Lower lobe of right lung (tissue), 2 donors: ENCODE measurements around the gene PARVG. TPM values are rescaled to one million over a fixed set of nuclear protein-coding genes. Genes with fewer than 3 reads are reported as not detected.

Experiments
- ATAC-seq, 2 donors: fragments of 200-7000 bp; cut with Tn5 transposase; one replicate each; pipeline ENCODE4 v1.9.1; 2020 to 2022; ENCODE audit warnings: mild to moderate bottlenecking in 2 of 2, moderate library complexity in 2 of 2
- DNase-seq: peaks from one replicate; pipeline ENCODE4 v3.0.0-alpha.2; 2020
- H3K27ac ChIP-seq: fragments of 200-600 bp; one replicate; pipeline ENCODE4 v1.8.0; 2022
- H3K27me3 ChIP-seq: fragments of 200-600 bp; one replicate; pipeline ENCODE4 v1.8.0; 2022; ENCODE audit warnings: low read depth
- H3K36me3 ChIP-seq: fragments of 200-600 bp; one replicate; pipeline ENCODE4 v1.8.0; 2022; ENCODE audit warnings: mild to moderate bottlenecking
- H3K4me1 ChIP-seq: fragments of 200-600 bp; one replicate; pipeline ENCODE4 v1.8.0; 2022
- H3K4me3 ChIP-seq: fragments of 200-600 bp; one replicate; pipeline ENCODE4 v1.8.0; 2022; ENCODE audit warnings: mild to moderate bottlenecking
- H3K9me3 ChIP-seq: fragments of 200-600 bp; one replicate; pipeline ENCODE4 v1.8.0; 2022
- CTCF ChIP-seq: fragments of 200-600 bp; IDR thresholded peaks from one replicate; pipeline ENCODE4 v1.8.0; 2022; ENCODE audit warnings: antibody characterized with exemption, mild to moderate bottlenecking
- intact Hi-C: fragments of 100-400 bp; cut with DNase I; formaldehyde crosslinking; loops from one replicate; pipeline ENCODE4 v1.11.0; 2022
- total RNA-seq: library from RNA; stranded (reverse); fragmentation: NEBNext Ultra II Directional; extraction: Animal tissue kit (Norgen Biotek cat#: 25700); gene quantifications from one replicate; pipeline ENCODE4 v1.2.1, GENCODE V29; 2021
- donor health status: DM: no; HTN: yes; CAD: no; lungs with severe emphysema.

PARVG gene
- total RNA-seq, 1 donor from 2014 or later: 96.2 TPM

GRCh38 chr22:44192816-44193534, 12.2 kb downstream of the PARVG start:
- no peak for TF ChIP-seq CTCF
- DNase-seq (no peak), ATAC-seq (no peak)
- intact Hi-C loops: no loop called here
- Histone ChIP-seq H3K36me3 (no peaks in the 10 kb centered on the region), H3K27me3 (peaks cover 4% of the 10 kb centered on the region), H3K4me3 (no peak overlapping the region), H3K4me1 (no peaks in the 10 kb centered on the region), H3K9me3 (no peaks in the 10 kb centered on the region), H3K27ac (no peak overlapping the region)

GRCh38 chr22:44193535-44193891, 12.8 kb downstream of the PARVG start:
- Histone ChIP-seq H3K27me3 (peaks cover 4% of the 10 kb centered on the region), H3K36me3 (peaks cover 5% of the 10 kb centered on the region), H3K4me3 (no peak overlapping the region), H3K4me1 (no peaks in the 10 kb centered on the region), H3K27ac (no peak overlapping the region), H3K9me3 (no peaks in the 10 kb centered on the region)
- DNase-seq (no peak), ATAC-seq (no peak)
- intact Hi-C loops: no loop called here
- TF ChIP-seq CTCF: no peak

DNA sequence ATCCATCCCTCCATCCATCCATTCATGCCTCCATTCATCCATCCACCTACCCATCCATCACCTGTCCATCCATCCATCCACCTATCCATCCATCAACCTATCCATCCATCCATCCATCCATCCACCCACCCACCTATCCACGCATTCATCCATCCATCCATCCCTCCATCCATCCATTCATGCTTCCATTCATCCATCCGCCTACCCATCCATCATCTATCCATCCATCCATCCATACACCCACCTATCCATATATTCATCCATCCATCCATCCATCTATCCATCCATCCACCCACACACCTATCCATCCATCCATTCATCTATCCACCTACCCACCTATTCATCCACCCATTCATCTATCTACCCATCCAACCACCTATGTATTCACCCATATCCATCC, 13.8 kb downstream of the PARVG start:
- no peak for DNase-seq
- Histone ChIP-seq H3K4me1 (no peaks in the 10 kb centered on the region), H3K4me3 (no peak overlapping the region), H3K9me3 (no peaks in the 10 kb centered on the region), H3K27ac (no peak overlapping the region), H3K36me3 (peaks cover 5% of the 10 kb centered on the region), H3K27me3 (peaks cover 4% of the 10 kb centered on the region)
- TF ChIP-seq CTCF: no peak
- intact Hi-C loops: no loop called here
- no peak for ATAC-seq

GRCh38 chr22:44195189-44195871, 14.6 kb downstream of the PARVG start:
- intact Hi-C loops: no loop called here
- TF ChIP-seq CTCF: no peak
- no peak overlapping the region for H3K4me3 ChIP-seq
- no peaks in the 10 kb centered on the region for H3K4me1 ChIP-seq
- H3K36me3 ChIP-seq: peaks cover 5% of the 10 kb centered on the region
- ATAC-seq (no peak), DNase-seq (no peak)
- no peak overlapping the region for H3K27ac ChIP-seq
- H3K27me3 ChIP-seq: peaks cover 11% of the 10 kb centered on the region
- H3K9me3 ChIP-seq: no peaks in the 10 kb centered on the region

DNA sequence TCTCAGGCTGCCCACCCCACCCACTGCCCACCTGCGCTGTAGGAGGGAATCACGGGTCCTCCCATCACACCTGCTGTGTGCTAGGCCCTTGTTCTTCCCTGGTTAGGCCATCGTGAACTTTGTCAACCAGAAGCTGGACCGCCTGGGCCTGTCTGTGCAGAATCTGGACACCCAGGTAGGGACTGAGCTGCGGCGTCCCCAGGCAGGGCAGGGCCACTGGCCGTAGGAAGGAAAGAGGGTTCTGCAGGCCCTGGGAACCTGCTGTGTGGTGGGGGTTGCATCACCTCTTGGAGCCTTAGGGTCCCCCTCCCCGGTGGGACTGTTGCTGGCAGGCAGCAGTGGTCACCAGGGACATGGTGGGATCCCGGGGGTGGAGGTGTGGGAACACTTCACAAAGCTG, 15.5 kb downstream of the PARVG start:
- Histone ChIP-seq H3K36me3 (peaks cover 9% of the 10 kb centered on the region), H3K27me3 (peaks cover 14% of the 10 kb centered on the region), H3K9me3 (no peaks in the 10 kb centered on the region), H3K4me3 (no peak overlapping the region), H3K27ac (no peak overlapping the region), H3K4me1 (no peaks in the 10 kb centered on the region)
- ATAC-seq (no peak), DNase-seq (no peak)
- TF ChIP-seq CTCF: no peak
- intact Hi-C loops: no loop called here
